IMR-90 (cell line): Measurements from ENCODE around the gene EPOP. TPM values are rescaled to one million over a fixed set of nuclear protein-coding genes. Genes with fewer than 3 reads are reported as not detected.

ENCODE experiments used
- ATAC-seq: fragments of 200-7000 bp; cut with Tn5 transposase; 2 replicates; pipeline ENCODE4 v1.9.1; 2020; ENCODE audit warnings: low read depth, mild to moderate bottlenecking, moderate library complexity
- BruUV-seq: library from RNA; stranded (reverse); fragments of 400-500 nt; replicated peaks from 2 replicates; lab custom pipeline; 2021; lab: Mats Ljungman, UMichigan
- CTCF ChIA-PET: fragments of 300-600 bp; formaldehyde crosslinking; extraction: SDS; loops from one replicate; lab custom pipeline; 2021; ENCODE audit warnings: antibody characterized with exemption; lab: Yijun Ruan, JAX
- POLR2A ChIA-PET: fragments of 300-600 bp; sonication (Branson Sonifier 250); formaldehyde crosslinking; loops from one replicate; lab custom pipeline; 2022; ENCODE audit warnings: antibody characterized with exemption; ENCODE audit not compliant: unreplicated experiment; lab: Charles Lee
- DNase-seq: peaks from one replicate; pipeline ENCODE4 v3.0.0; 2013
- H2AFZ ChIP-seq: replicated peaks from 2 replicates; pipeline ENCODE3; 2013; ENCODE audit warnings: low read length, mild to moderate bottlenecking; ENCODE audit not compliant: poor library complexity
- H2AK5ac ChIP-seq: 2 replicates; pipeline ENCODE4 v1.6.1; 2013; ENCODE audit warnings: low read depth, low read length, inconsistent platforms
- H2AK9ac ChIP-seq: replicated peaks from 2 replicates; pipeline ENCODE3; 2013; ENCODE audit warnings: mild to moderate bottlenecking, low read depth, low read length, moderate library complexity; ENCODE audit not compliant: poor library complexity
- H2BK120ac ChIP-seq: 2 replicates; pipeline ENCODE4 v1.6.1; 2013; ENCODE audit warnings: low read depth, low read length, inconsistent platforms
- H2BK15ac ChIP-seq: 3 replicates; pipeline ENCODE4 v1.6.1; 2013; ENCODE audit warnings: low read depth, low read length, inconsistent platforms
- H2BK20ac ChIP-seq: 2 replicates; pipeline ENCODE4 v1.6.1; 2013; ENCODE audit warnings: low read depth, mild to moderate bottlenecking, inconsistent platforms, low read length, moderate library complexity
- H2BK5ac ChIP-seq: 2 replicates; pipeline ENCODE4 v1.6.1; 2013; ENCODE audit warnings: mild to moderate bottlenecking, low read depth, low read length, inconsistent platforms; ENCODE audit not compliant: poor library complexity, severe bottlenecking
- H3K14ac ChIP-seq: replicated peaks from 2 replicates; pipeline ENCODE4 v1.6.1; 2013; ENCODE audit warnings: low read depth, low read length, inconsistent platforms
- H3K18ac ChIP-seq: 2 replicates; pipeline ENCODE4 v1.6.1; 2013; ENCODE audit warnings: low read depth, low read length, control low read depth
- H3K23ac ChIP-seq: 2 replicates; pipeline ENCODE4 v1.6.1; 2013; ENCODE audit warnings: low read depth, low read length, inconsistent platforms
- H3K27ac ChIP-seq: 2 replicates; pipeline ENCODE4 v1.5.1; 2013; ENCODE audit warnings: mild to moderate bottlenecking, control low read depth, low read length; ENCODE audit not compliant: insufficient read depth
- H3K27me3 ChIP-seq: 2 replicates; pipeline ENCODE4 v1.6.1; 2013; ENCODE audit warnings: low read length; ENCODE audit not compliant: control insufficient read depth, insufficient read depth
- H3K36me3 ChIP-seq: 2 replicates; pipeline ENCODE4 v1.6.1; 2013; ENCODE audit warnings: low read length, mixed read lengths; ENCODE audit not compliant: control insufficient read depth, insufficient read depth
- H3K4ac ChIP-seq: 2 replicates; pipeline ENCODE4 v1.6.1; 2013; ENCODE audit warnings: low read depth, low read length, inconsistent platforms
- H3K4me1 ChIP-seq: 2 replicates; pipeline ENCODE4 v1.6.1; 2013; ENCODE audit warnings: low read length, mixed read lengths; ENCODE audit not compliant: control insufficient read depth, insufficient read depth
- H3K4me2 ChIP-seq: 2 replicates; pipeline ENCODE4 v1.6.1; 2013; ENCODE audit warnings: low read depth, mild to moderate bottlenecking, control low read depth, low read length, moderate library complexity
- H3K4me3 ChIP-seq: 2 replicates; pipeline ENCODE4 v1.5.1; 2013; ENCODE audit warnings: low read depth, mild to moderate bottlenecking, control low read depth, low read length, moderate library complexity; ENCODE audit not compliant: insufficient read depth
- H3K56ac ChIP-seq: 2 replicates; pipeline ENCODE4 v1.6.1; 2013; ENCODE audit warnings: low read length, inconsistent platforms; ENCODE audit not compliant: insufficient read depth; ENCODE audit errors: extremely low read depth
- H3K79me1 ChIP-seq, 2 experiments: 2 replicates each; pipeline ENCODE4 v1.6.1; 2013; ENCODE audit warnings: low read length in 2 of 2, inconsistent platforms in 1 of 2, low read depth in 1 of 2
- H3K9ac ChIP-seq: 2 replicates; pipeline ENCODE4 v1.6.1; 2013; ENCODE audit warnings: low read depth, low read length, control low read depth
- H3K9me1 ChIP-seq: 2 replicates; pipeline ENCODE4 v1.6.1; 2013; ENCODE audit warnings: low read length, inconsistent platforms; ENCODE audit not compliant: insufficient read depth
- H3K9me3 ChIP-seq: 2 replicates; pipeline ENCODE4 v1.6.1; 2013; ENCODE audit warnings: low read length; ENCODE audit not compliant: control insufficient read depth, insufficient read depth
- H4K20me1 ChIP-seq: 2 replicates; pipeline ENCODE4 v1.6.1; 2013; ENCODE audit warnings: low read length, inconsistent platforms; ENCODE audit not compliant: insufficient read depth
- H4K5ac ChIP-seq: 2 replicates; pipeline ENCODE4 v1.6.1; 2013; ENCODE audit warnings: mild to moderate bottlenecking, low read depth, low read length, control low read depth
- H4K8ac ChIP-seq, 2 experiments: 2 replicates each; pipeline ENCODE4 v1.6.1; 2013; ENCODE audit warnings: low read depth in 2 of 2, low read length in 2 of 2, control low read depth in 1 of 2, inconsistent platforms in 1 of 2
- H4K91ac ChIP-seq: 2 replicates; pipeline ENCODE4 v1.6.1; 2013; ENCODE audit warnings: low read depth, low read length, inconsistent platforms; ENCODE audit not compliant: insufficient read depth
- BHLHE40 ChIP-seq: fragments of 150-350 bp; IDR thresholded peaks from 2 replicates; pipeline ENCODE4 v1.6.1; 2016; ENCODE audit warnings: mild to moderate bottlenecking, low read depth, low read length
- CEBPB ChIP-seq: IDR thresholded peaks from 2 replicates; pipeline ENCODE4 v1.6.1; 2012; ENCODE audit warnings: low read depth, low read length, improper control_type of control experiment
- CHD1 ChIP-seq: IDR thresholded peaks from 2 replicates; pipeline ENCODE4 v1.6.1; 2012; ENCODE audit warnings: low read depth, low read length, improper control_type of control experiment
- FOS ChIP-seq: fragments of 150-350 bp; IDR thresholded peaks from 2 replicates; pipeline ENCODE4 v1.6.1; 2016; ENCODE audit warnings: low read depth, low read length
- MAFK ChIP-seq: IDR thresholded peaks from 2 replicates; pipeline ENCODE4 v1.6.1; 2012; ENCODE audit warnings: low read depth, low read length, improper control_type of control experiment
- MXI1 ChIP-seq: IDR thresholded peaks from 2 replicates; pipeline ENCODE4 v1.6.1; 2012; ENCODE audit warnings: low read depth, mild to moderate bottlenecking, low read length, moderate library complexity, borderline replicate concordance
- NFE2L2 ChIP-seq: fragments of 150-350 bp; IDR thresholded peaks from 2 replicates; pipeline ENCODE4 v1.6.1; 2016; ENCODE audit warnings: low read depth, mild to moderate bottlenecking, low read length
- POLR2A ChIP-seq: IDR thresholded peaks from 2 replicates; pipeline ENCODE4 v1.6.1; 2012; ENCODE audit warnings: mild to moderate bottlenecking, low read depth, low read length
- RAD21 ChIP-seq: IDR thresholded peaks from 2 replicates; pipeline ENCODE4 v1.6.1; 2012; ENCODE audit warnings: low read length, improper control_type of control experiment
- RCOR1 ChIP-seq: IDR thresholded peaks from 2 replicates; pipeline ENCODE4 v1.6.1; 2012; ENCODE audit warnings: mild to moderate bottlenecking, low read length, improper control_type of control experiment; ENCODE audit not compliant: insufficient replicate concordance
- RFX5 ChIP-seq: IDR thresholded peaks from 2 replicates; pipeline ENCODE4 v1.8.0; 2012; ENCODE audit warnings: low read depth, mild to moderate bottlenecking, low read length, moderate library complexity
- SMC3 ChIP-seq: fragments of 150-350 bp; IDR thresholded peaks from 2 replicates; pipeline ENCODE4 v1.6.1; 2016; ENCODE audit warnings: low read depth, mild to moderate bottlenecking, antibody characterized with exemption, low read length, moderate library complexity
- WGBS, 2 experiments: methylation state at CpG; one replicate each; pipeline versions ENCODE4 v1.1.5 to v1.1.7; 2013; ENCODE audit warnings: missing lambda C conversion rate in 2 of 2; ENCODE audit not compliant: insufficient read length in 1 of 2; ENCODE audit errors: extremely low coverage in 2 of 2; 5-methylcytosine and 5-hydroxymethylcytosine counted together
- dilution Hi-C: fragments of 300-500 bp; cut with HindIII; formaldehyde crosslinking; loops from one replicate; pipeline ENCODE4 v1.14.3; 2018; ENCODE audit warnings: low sequenced_read_pairs; ENCODE audit not compliant: unreplicated experiment
- in situ Hi-C: fragments of 300-500 bp; cut with MboI; formaldehyde crosslinking; loops from 3 replicates; pipeline ENCODE4 v1.14.3; 2019; ENCODE audit warnings: low sequenced_read_pairs, inconsistent platforms, mixed read lengths
- intact Hi-C: fragments of 100-400 bp; cut with micrococcal nuclease; formaldehyde crosslinking; loops from 2 replicates; pipeline ENCODE4 v1.10.0; 2022
- polyA plus RNA-seq, 3 experiments: library from polyadenylated mRNA; depleted of rRNA; stranded (reverse); fragments of >200 nt; gene quantifications; 2 replicates each; pipeline ENCODE4 v1.2.3, GENCODE V29; 2012; ENCODE audit warnings: low replicate concordance in 1 of 3
- total RNA-seq: library from RNA; depleted of rRNA; stranded (reverse); fragments of >200 nt; gene quantifications from 2 replicates; pipeline ENCODE4 v1.2.3, GENCODE V29; 2012
- TF ChIP-seq, protein P1 (sequence below): fragments of 150-350 bp; IDR thresholded peaks from 2 replicates; pipeline ENCODE4 v1.6.1; 2017; ENCODE audit warnings: mild to moderate bottlenecking, antibody characterized with exemption, low read length, low read depth
- TF ChIP-seq, protein P2 (sequence below): fragments of 150-350 bp; IDR thresholded peaks from 2 replicates; pipeline ENCODE4 v1.6.1; 2016; ENCODE audit warnings: low read depth, mild to moderate bottlenecking, low read length, moderate library complexity, borderline replicate concordance
- TF ChIP-seq, protein P3 (sequence below): conservative IDR thresholded peaks from 2 replicates; pipeline ENCODE4 v1.5.1; 2012; ENCODE audit warnings: mild to moderate bottlenecking, low read depth, low read length, improper control_type of control experiment

EPOP gene
- total and polyA plus RNA-seq, 2 of the 4 experiments (the other 2 are of a cell fraction): 0.36 to 0.82 TPM

DNA sequence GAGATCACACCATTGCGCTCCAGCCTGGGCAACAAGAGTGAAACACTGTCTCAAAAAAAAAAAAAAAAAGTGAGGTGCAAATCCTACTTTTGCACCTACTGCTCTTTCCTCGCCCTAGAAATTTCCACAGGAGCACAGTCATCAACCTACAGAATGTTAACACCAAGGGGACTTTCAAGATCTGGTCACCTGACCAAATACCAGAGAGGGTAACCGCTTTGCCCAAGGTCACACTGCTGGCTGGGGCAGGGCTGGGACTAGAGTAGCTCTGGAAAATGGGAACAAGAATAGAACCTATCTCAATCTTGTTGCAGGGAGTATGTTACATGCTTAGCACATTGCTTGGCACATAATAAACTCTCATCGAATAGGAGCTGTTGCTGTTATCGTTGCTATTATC is 24.0 kb upstream of the EPOP start:
- CTCF ChIA-PET: no interaction called here
- intact Hi-C loops: no loop called here
- no peak overlapping the region for H2AFZ ChIP-seq

More for the DNA sequence above, 24.0 kb upstream of the EPOP start:
- H2BK20ac ChIP-seq: no peak overlapping the region
- H2AK9ac ChIP-seq: no peak overlapping the region
- peaks cover 0 to 19% of the 10 kb centered on the region in 2 experiments; a peak in 2 of 4 replicates for H3K79me1 ChIP-seq
- H3K23ac ChIP-seq: no peak overlapping the region
- no peak overlapping the region for H4K5ac ChIP-seq
- H2BK5ac ChIP-seq: no peak overlapping the region
- no peak overlapping the region for H2BK15ac ChIP-seq
- dilution Hi-C loops (no loop called here), in situ Hi-C loops (no loop called here)
- no peaks in the 10 kb centered on the region for H3K9me3 ChIP-seq
- BruUV-seq: no TSS peak
- H4K91ac ChIP-seq: no peak overlapping the region
- no peaks in the 10 kb centered on the region for H4K20me1 ChIP-seq
- peaks cover 14% of the 10 kb centered on the region for H3K4me1 ChIP-seq
- peaks cover 10% of the 10 kb centered on the region for H3K9me1 ChIP-seq
- peak overlapping the region; percentile 1; the same call in 1 of the 2 replicates for H2AK5ac ChIP-seq
- H3K56ac ChIP-seq: no peak overlapping the region
- H3K4me3 ChIP-seq: no peak overlapping the region
- no peaks in the 10 kb centered on the region; the same call in 1 of the 2 replicates for H3K27me3 ChIP-seq
- POLR2A ChIA-PET: no interaction called here
- no peak overlapping the region for H3K4me2 ChIP-seq
- WGBS, 2 experiments: 79% methylated on average over 2 of the region's 5 CpGs; no CpG with 5 or more reads in 1 of the 2 experiments
- no peak for ATAC-seq
- H3K4ac ChIP-seq: no peak overlapping the region
- H3K27ac ChIP-seq: no peak overlapping the region
- H2BK120ac ChIP-seq: no peak overlapping the region
- no peak overlapping the region for H3K18ac ChIP-seq
- no peaks in the 10 kb centered on the region for H3K36me3 ChIP-seq
- TF ChIP-seq, protein P1, sequence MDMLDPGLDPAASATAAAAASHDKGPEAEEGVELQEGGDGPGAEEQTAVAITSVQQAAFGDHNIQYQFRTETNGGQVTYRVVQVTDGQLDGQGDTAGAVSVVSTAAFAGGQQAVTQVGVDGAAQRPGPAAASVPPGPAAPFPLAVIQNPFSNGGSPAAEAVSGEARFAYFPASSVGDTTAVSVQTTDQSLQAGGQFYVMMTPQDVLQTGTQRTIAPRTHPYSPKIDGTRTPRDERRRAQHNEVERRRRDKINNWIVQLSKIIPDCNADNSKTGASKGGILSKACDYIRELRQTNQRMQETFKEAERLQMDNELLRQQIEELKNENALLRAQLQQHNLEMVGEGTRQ: no peak
- TF ChIP-seq RFX5 (no peak), SMC3 (no peak), BHLHE40 (no peak), NFE2L2 (no peak), MXI1 (no peak), RCOR1 (no peak), RAD21 (no peak), FOS (no peak), MAFK (no peak), POLR2A (no peak), CEBPB (no peak), CHD1 (no peak)
- TF ChIP-seq, protein P2, sequence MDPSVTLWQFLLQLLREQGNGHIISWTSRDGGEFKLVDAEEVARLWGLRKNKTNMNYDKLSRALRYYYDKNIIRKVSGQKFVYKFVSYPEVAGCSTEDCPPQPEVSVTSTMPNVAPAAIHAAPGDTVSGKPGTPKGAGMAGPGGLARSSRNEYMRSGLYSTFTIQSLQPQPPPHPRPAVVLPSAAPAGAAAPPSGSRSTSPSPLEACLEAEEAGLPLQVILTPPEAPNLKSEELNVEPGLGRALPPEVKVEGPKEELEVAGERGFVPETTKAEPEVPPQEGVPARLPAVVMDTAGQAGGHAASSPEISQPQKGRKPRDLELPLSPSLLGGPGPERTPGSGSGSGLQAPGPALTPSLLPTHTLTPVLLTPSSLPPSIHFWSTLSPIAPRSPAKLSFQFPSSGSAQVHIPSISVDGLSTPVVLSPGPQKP: no peak
- TF ChIP-seq, protein P3, sequence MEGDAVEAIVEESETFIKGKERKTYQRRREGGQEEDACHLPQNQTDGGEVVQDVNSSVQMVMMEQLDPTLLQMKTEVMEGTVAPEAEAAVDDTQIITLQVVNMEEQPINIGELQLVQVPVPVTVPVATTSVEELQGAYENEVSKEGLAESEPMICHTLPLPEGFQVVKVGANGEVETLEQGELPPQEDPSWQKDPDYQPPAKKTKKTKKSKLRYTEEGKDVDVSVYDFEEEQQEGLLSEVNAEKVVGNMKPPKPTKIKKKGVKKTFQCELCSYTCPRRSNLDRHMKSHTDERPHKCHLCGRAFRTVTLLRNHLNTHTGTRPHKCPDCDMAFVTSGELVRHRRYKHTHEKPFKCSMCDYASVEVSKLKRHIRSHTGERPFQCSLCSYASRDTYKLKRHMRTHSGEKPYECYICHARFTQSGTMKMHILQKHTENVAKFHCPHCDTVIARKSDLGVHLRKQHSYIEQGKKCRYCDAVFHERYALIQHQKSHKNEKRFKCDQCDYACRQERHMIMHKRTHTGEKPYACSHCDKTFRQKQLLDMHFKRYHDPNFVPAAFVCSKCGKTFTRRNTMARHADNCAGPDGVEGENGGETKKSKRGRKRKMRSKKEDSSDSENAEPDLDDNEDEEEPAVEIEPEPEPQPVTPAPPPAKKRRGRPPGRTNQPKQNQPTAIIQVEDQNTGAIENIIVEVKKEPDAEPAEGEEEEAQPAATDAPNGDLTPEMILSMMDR: no peak
- H3K9ac ChIP-seq: no peak overlapping the region
- H3K14ac ChIP-seq: no peak overlapping the region
- H4K8ac ChIP-seq: no peak overlapping the region
- DNase-seq: no peak
